Measurements from ENCODE around the gene ARL2BP.

DNA sequence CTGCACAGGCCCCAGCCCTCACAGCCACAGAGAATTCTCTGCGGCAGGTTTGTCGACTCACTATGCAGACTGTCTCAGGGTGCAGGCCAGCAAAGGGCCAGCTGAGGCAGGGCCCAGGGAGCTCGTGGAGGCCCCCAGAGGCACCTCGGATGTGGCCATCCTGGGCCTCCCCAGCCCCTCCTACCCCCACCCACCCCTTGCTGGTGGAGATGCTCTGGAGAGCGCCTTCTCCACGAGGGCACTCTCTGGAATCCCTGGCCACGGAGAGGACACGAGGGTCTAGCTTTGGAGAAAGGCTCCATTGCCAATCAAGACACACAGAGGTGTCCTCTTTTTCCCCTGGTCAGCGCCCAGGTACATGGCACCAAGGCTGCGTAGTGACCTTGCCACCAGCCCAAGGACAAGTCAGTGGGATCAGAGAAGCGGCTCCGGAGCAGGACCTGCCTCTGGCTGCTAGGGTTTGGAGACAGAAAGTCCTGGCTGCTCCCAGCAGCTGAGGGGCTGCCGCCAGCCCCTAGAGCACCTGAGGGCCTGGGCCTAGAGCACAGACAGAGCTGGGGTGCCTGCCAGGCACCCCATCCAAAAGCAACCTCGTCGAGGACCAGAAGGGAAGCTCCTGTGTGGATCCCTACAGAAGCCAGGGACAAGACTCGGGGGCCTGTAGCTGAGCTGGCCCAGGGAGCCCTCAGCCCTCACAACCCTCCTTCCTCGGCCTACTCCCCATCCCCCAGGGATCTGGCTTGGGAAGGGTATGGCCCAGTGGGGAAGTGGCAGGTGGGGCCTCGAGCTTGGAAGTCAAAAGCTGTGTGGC lies 18.7 kb downstream of the ARL2BP start:
- TF ChIP-seq FOXP2 (optimal IDR thresholded peaks at IDR 0.05; ENCODE audit: control extremely low read depth, extremely low read length, insufficient read depth) (no peak), EZH2 (IDR thresholded peaks at IDR 0.05) (no peak), POLR2AphosphoS5 (IDR thresholded peaks at IDR 0.05; ENCODE audit: borderline replicate concordance, low read depth, low read length) (no peak)

All from SK-N-MC (cell line).